ENCODE measurements around the gene PLD1. TPM values are rescaled to one million over a fixed set of nuclear protein-coding genes. Genes with fewer than 3 reads are reported as not detected.
"Not testable (repeated sequence)": the region's sequence is repeated elsewhere in the genome, so short reads cannot be mapped to it uniquely, and the experiment has no call there.

The PLD1 gene
- total and polyA plus RNA-seq, 5 donors = 17.0 to 79.5 (median 53.9) TPM

- H3K27me3 ChIP-seq (ENCODE audit: control insufficient read depth, insufficient read depth) = no peaks in the 10 kb centered on the region
- H3K9me3 ChIP-seq (ENCODE audit: control insufficient read depth, low read length) = no peaks in the 10 kb centered on the region
- ATAC-seq (no peak), DNase-seq (no peak)
- 78% methylated on average over 4 of the region's 4 CpGs for WGBS
- no peak overlapping the region for H3K4me3 ChIP-seq (ENCODE audit: low read length)
- peak overlapping the region; percentile 70 for H3K27ac ChIP-seq (ENCODE audit: low read length)
- H3K4me1 ChIP-seq (ENCODE audit: control insufficient read depth, insufficient read depth, low read length) = peaks cover 4% of the 10 kb centered on the region
- intact Hi-C loops (cut with DNase I) = loop anchor here in 2 of 4 donors (10.0 kb wide), 2 partner anchors 121 to 131 kb away; no protein-coding TSS in a partner anchor
Observed at GRCh38 chr3:171643681-171644080, 166.6 kb downstream of the PLD1 start.

DNA sequence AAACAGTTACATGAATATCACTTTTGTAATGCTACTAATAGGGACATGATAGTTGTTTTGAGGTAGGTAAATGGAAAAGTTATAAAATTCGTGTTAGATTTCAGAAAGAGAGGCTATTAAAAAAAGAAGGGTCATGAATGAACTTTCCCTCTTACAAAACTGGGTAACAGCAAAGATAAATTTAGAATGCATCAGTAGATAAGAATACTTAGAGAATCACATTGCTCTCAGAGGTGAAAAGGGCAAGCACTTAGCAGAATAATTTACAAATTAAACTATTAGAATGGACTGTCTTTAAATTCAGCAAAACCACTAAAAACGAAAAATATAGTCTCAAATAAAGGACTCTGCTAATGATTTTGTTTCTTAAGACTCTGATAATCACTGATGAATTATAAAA is 167.2 kb downstream of the PLD1 start:
- no peaks in the 10 kb centered on the region for H3K9me3 ChIP-seq (ENCODE audit: control insufficient read depth, low read length)
- H3K27me3 ChIP-seq (ENCODE audit: control insufficient read depth, insufficient read depth) = no peaks in the 10 kb centered on the region
- no peak for ATAC-seq
- intact Hi-C loops (cut with DNase I) = loop anchor here in 2 of 4 donors (10.0 kb wide), 2 partner anchors 122 to 132 kb away; no protein-coding TSS in a partner anchor
- peaks cover 4% of the 10 kb centered on the region for H3K4me1 ChIP-seq (ENCODE audit: control insufficient read depth, insufficient read depth, low read length)
- H3K27ac ChIP-seq (ENCODE audit: low read length) = no peak overlapping the region
- H3K4me3 ChIP-seq (ENCODE audit: low read length) = no peak overlapping the region
- DNase-seq = no peak
- WGBS = 32% methylated on average over 2 of the region's 2 CpGs

GRCh38 chr3:171640520-171641412 is 169.5 kb downstream of the PLD1 start:
- intact Hi-C loops (cut with DNase I) = loop anchor here in 2 of 4 donors (10.0 kb wide), 2 partner anchors 124 to 134 kb away; no protein-coding TSS in a partner anchor
- H3K27me3 ChIP-seq (ENCODE audit: control insufficient read depth, insufficient read depth) = no peaks in the 10 kb centered on the region
- H3K9me3 ChIP-seq (ENCODE audit: control insufficient read depth, low read length) = no peaks in the 10 kb centered on the region
- no peaks in the 10 kb centered on the region for H3K4me1 ChIP-seq (ENCODE audit: control insufficient read depth, insufficient read depth, low read length)
- ATAC-seq (peak; percentile 63 to 66), DNase-seq (peak in 1 of 3 donors; percentile 53)
- peak overlapping the region; percentile 5 for H3K27ac ChIP-seq (ENCODE audit: low read length)
- 23% methylated on average over 2 of the region's 2 CpGs for WGBS
- H3K4me3 ChIP-seq (ENCODE audit: low read length) = no peak overlapping the region

GRCh38 chr3:171636666-171637065 is 173.6 kb downstream of the PLD1 start:
- intact Hi-C loops (cut with DNase I) = no loop called here
- DNase-seq (no peak), ATAC-seq (no peak)
- Histone ChIP-seq H3K4me1 (ENCODE audit: control insufficient read depth, insufficient read depth, low read length) (no peaks in the 10 kb centered on the region), H3K27ac (ENCODE audit: low read length) (no peak overlapping the region), H3K9me3 (ENCODE audit: control insufficient read depth, low read length) (no peaks in the 10 kb centered on the region), H3K4me3 (ENCODE audit: low read length) (no peak overlapping the region), H3K27me3 (ENCODE audit: control insufficient read depth, insufficient read depth) (no peaks in the 10 kb centered on the region)
- WGBS = 82% methylated on average over 1 of the region's 1 CpG

- H3K27me3 ChIP-seq (ENCODE audit: control insufficient read depth, insufficient read depth) = no peaks in the 10 kb centered on the region
- no peaks in the 10 kb centered on the region for H3K4me1 ChIP-seq (ENCODE audit: control insufficient read depth, insufficient read depth, low read length)
- H3K9me3 ChIP-seq (ENCODE audit: control insufficient read depth, low read length) = no peaks in the 10 kb centered on the region
- DNase-seq (no peak), ATAC-seq (no peak)
- H3K27ac ChIP-seq (ENCODE audit: low read length) = no peak overlapping the region
- intact Hi-C loops (cut with DNase I) = no loop called here
- 95% methylated on average over 4 of the region's 4 CpGs for WGBS
- no peak overlapping the region for H3K4me3 ChIP-seq (ENCODE audit: low read length)
Observed at GRCh38 chr3:171632766-171633165, 177.5 kb downstream of the PLD1 start.

- not testable (repeated sequence) for ATAC-seq; H3K27me3 ChIP-seq (ENCODE audit: control insufficient read depth, insufficient read depth)
Observed at GRCh38 chr3:171626799-171627198, 183.5 kb downstream of the PLD1 start.

GRCh38 chr3:171622126-171622525 is 188.2 kb downstream of the PLD1 start:
- H3K4me1 ChIP-seq (ENCODE audit: control insufficient read depth, insufficient read depth, low read length) = no peaks in the 10 kb centered on the region
- no peaks in the 10 kb centered on the region for H3K27me3 ChIP-seq (ENCODE audit: control insufficient read depth, insufficient read depth)
- no peak overlapping the region for H3K4me3 ChIP-seq (ENCODE audit: low read length)
- H3K9me3 ChIP-seq (ENCODE audit: control insufficient read depth, low read length) = no peaks in the 10 kb centered on the region
- WGBS = 92% methylated on average over 2 of the region's 2 CpGs
- no peak overlapping the region for H3K27ac ChIP-seq (ENCODE audit: low read length)
- ATAC-seq (no peak), DNase-seq (no peak)
- intact Hi-C loops (cut with DNase I) = no loop called here

More at GRCh38 chr3:171626799-171627198, 183.5 kb downstream of the PLD1 start:
- 87% methylated on average over 2 of the region's 2 CpGs for WGBS
- H3K4me3 ChIP-seq (ENCODE audit: low read length); intact Hi-C loops (cut with DNase I); H3K27ac ChIP-seq (ENCODE audit: low read length); DNase-seq; H3K4me1 ChIP-seq (ENCODE audit: control insufficient read depth, insufficient read depth, low read length); H3K9me3 ChIP-seq (ENCODE audit: control insufficient read depth, low read length): not testable (repeated sequence)

GRCh38 chr3:171620825-171621434 is 189.4 kb downstream of the PLD1 start:
- no peak overlapping the region for H3K27ac ChIP-seq (ENCODE audit: low read length)
- 84% methylated on average over 1 of the region's 1 CpG for WGBS
- H3K27me3 ChIP-seq (ENCODE audit: control insufficient read depth, insufficient read depth) = no peaks in the 10 kb centered on the region

DNA sequence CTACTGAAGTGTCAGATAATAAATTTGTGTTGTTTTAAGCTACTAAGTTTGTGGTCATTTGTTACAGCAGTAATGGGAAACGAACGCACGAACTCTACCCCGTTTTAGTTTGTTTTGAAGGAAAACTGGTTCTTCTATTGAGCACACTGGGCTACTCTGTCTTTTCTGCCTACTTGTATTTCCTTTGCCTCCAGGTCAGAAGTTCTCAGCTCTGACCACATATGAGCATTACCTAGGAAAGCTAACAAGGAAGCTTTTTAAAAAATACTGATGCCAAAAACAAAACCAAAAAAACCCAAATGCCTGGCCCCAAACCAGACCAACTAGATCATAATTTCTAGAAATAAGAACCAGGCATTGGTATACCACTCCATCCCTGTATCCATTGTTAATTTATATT is 193.5 kb downstream of the PLD1 start:
- intact Hi-C loops (cut with DNase I) = no loop called here
- no peak for ATAC-seq
- H3K4me3 ChIP-seq (ENCODE audit: low read length) = no peak overlapping the region

More at GRCh38 chr3:171620825-171621434, 189.4 kb downstream of the PLD1 start:
- Histone ChIP-seq H3K9me3 (ENCODE audit: control insufficient read depth, low read length) (no peaks in the 10 kb centered on the region), H3K4me3 (ENCODE audit: low read length) (no peak overlapping the region), H3K4me1 (ENCODE audit: control insufficient read depth, insufficient read depth, low read length) (no peaks in the 10 kb centered on the region)
- DNase-seq (no peak), ATAC-seq (no peak)
- intact Hi-C loops (cut with DNase I) = no loop called here

GRCh38 chr3:171615686-171616085 is 194.6 kb downstream of the PLD1 start:
- 78% methylated on average over 1 of the region's 1 CpG for WGBS
- no peak overlapping the region for H3K4me3 ChIP-seq (ENCODE audit: low read length)
- H3K27me3 ChIP-seq (ENCODE audit: control insufficient read depth, insufficient read depth) = no peaks in the 10 kb centered on the region
- DNase-seq = no peak
- no peaks in the 10 kb centered on the region for H3K9me3 ChIP-seq (ENCODE audit: control insufficient read depth, low read length)
- H3K27ac ChIP-seq (ENCODE audit: low read length) = no peak overlapping the region
- intact Hi-C loops (cut with DNase I) = no loop called here
- no peaks in the 10 kb centered on the region for H3K4me1 ChIP-seq (ENCODE audit: control insufficient read depth, insufficient read depth, low read length)
- peak; percentile 36 to 61 for ATAC-seq

More for the DNA sequence above, 193.5 kb downstream of the PLD1 start:
- no peaks in the 10 kb centered on the region for H3K9me3 ChIP-seq (ENCODE audit: control insufficient read depth, low read length)
- no peaks in the 10 kb centered on the region for H3K4me1 ChIP-seq (ENCODE audit: control insufficient read depth, insufficient read depth, low read length)
- H3K27ac ChIP-seq (ENCODE audit: low read length) = no peak overlapping the region
- no peak for DNase-seq
- H3K27me3 ChIP-seq (ENCODE audit: control insufficient read depth, insufficient read depth) = no peaks in the 10 kb centered on the region
- WGBS = 95% methylated on average over 4 of the region's 4 CpGs

DNA sequence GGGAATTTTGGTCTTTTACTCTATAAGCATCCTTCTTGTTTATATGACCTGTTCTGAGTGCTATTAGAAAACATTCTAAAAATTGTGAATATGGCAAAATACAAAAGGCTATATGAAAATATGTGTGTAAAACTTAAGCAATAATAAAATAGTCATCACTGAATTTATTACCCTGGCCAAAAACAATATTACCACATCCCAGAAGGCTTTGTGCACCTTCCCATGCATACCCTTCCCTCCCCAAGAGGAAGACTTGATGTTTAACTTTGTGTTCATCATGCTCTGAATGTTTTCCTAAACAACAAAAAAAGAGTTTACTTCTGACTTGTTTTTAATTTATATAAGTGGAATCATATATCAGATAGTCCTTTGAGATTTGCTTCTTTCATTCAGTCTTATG is 195.0 kb downstream of the PLD1 start:
- Histone ChIP-seq H3K4me3 (ENCODE audit: low read length) (no peak overlapping the region), H3K4me1 (ENCODE audit: control insufficient read depth, insufficient read depth, low read length) (no peaks in the 10 kb centered on the region), H3K27me3 (ENCODE audit: control insufficient read depth, insufficient read depth) (no peaks in the 10 kb centered on the region), H3K9me3 (ENCODE audit: control insufficient read depth, low read length) (no peaks in the 10 kb centered on the region), H3K27ac (ENCODE audit: low read length) (no peak overlapping the region)
- ATAC-seq = no peak
- DNase-seq = no peak
- intact Hi-C loops (cut with DNase I) = no loop called here
